Left ventricle myocardium inferior (tissue), 1 donor: ENCODE results near the gene OTUD1. TPM values are rescaled to one million over a fixed set of nuclear protein-coding genes. Genes with fewer than 3 reads are reported as not detected.
A peak's percentile ranks its signal among the peaks of the same experiment; 100 is the strongest.
"Not testable (repeated sequence)": the region's sequence is repeated elsewhere in the genome, so short reads cannot be mapped to it uniquely, and the experiment has no call there.

ENCODE experiments used
- DNase-seq: peaks from one replicate; pipeline ENCODE4 v3.0.0-alpha.2; 2020
- H3K27ac ChIP-seq: fragments of 200-600 bp; replicated peaks from 2 replicates; pipeline ENCODE4 v1.8.0; 2021
- H3K27me3 ChIP-seq: fragments of 200-600 bp; 2 replicates; pipeline ENCODE4 v1.8.0; 2021; ENCODE audit warnings: low read depth
- H3K36me3 ChIP-seq: fragments of 200-600 bp; 2 replicates; pipeline ENCODE4 v1.8.0; 2021
- H3K4me1 ChIP-seq: fragments of 200-600 bp; 2 replicates; pipeline ENCODE4 v1.8.0; 2021
- H3K4me3 ChIP-seq: fragments of 200-600 bp; 2 replicates; pipeline ENCODE4 v1.8.0; 2021; ENCODE audit warnings: mild to moderate bottlenecking, moderate library complexity
- H3K9me3 ChIP-seq: fragments of 200-600 bp; replicated peaks from 2 replicates; pipeline ENCODE4 v1.8.0; 2021
- CTCF ChIP-seq: fragments of 200-600 bp; IDR thresholded peaks from 2 replicates; pipeline ENCODE4 v1.8.0; 2021; ENCODE audit warnings: antibody characterized with exemption, mild to moderate bottlenecking, borderline replicate concordance
- intact Hi-C: fragments of 100-400 bp; cut with micrococcal nuclease; formaldehyde crosslinking; loops from one replicate; pipeline ENCODE4 v1.11.0; 2022
- long read RNA-seq: library from polyadenylated mRNA; unstranded; transcript quantifications from one replicate; pipeline ENCODE4 v2.0.0, GENCODE V29; 2021
- total RNA-seq: library from RNA; stranded (reverse); fragmentation: NEBNext Ultra II Directional; extraction: Animal tissue kit (Norgen Biotek cat#: 25700); gene quantifications from one replicate; pipeline ENCODE4 v1.2.1, GENCODE V29; 2021
- donor health status: DM: no; HTN: yes; CAD: no; lungs with severe emphysema.

Gene OTUD1
- 19.5 TPM for total RNA-seq
- long read RNA-seq, transcript OTUD1-201 (1 exons, 2,933 nt), result major isoform, 90 of 90 reads
- long read RNA-seq, partial matches to known transcripts, result 0 of 90 reads
- long read RNA-seq, other reads (novel, unspliced or antisense), result 0 of 90 reads

GRCh38 chr10:23438547-23439451 lies at the start of gene OTUD1:
TSS of gene OTUD1 (plus strand) at chr10:23439075. CDS start at chr10:23439458, 383 bp downstream.
- no peaks in the 10 kb centered on the region for H3K27me3 ChIP-seq
- peak; percentile 35 for TF ChIP-seq CTCF
- peak within 1 kb of the TSS; percentile 87 for H3K4me3 ChIP-seq
- intact Hi-C loops, result no loop called here
- peak within 1 kb of the TSS; percentile 99 for H3K27ac ChIP-seq
- peak; percentile 97 for DNase-seq
- peaks cover 50% of the 10 kb centered on the region for H3K4me1 ChIP-seq
- peaks cover 11% of the 10 kb centered on the region for H3K36me3 ChIP-seq
- no peaks in the 10 kb centered on the region for H3K9me3 ChIP-seq

DNA sequence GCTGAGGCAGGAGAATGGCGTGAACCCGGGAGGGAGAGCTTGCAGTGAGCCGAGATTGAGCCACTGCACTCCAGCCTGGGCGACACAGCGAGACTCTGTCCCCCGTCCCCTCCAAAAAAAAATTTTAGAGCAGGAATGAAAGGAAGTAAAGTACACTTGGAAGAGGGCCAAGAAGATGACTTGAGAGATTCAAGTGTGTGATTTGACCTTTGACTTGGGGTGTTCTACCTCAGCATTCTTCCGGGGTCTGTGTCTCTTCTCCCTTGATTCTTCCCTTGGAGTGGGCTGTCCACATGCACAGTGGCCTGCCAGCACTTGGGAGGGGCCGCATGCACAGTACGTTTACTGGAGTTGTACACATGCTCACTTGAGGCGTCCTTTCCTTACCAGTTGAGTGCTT lies 48.5 kb upstream of the OTUD1 start:
- H3K9me3 ChIP-seq, H3K36me3 ChIP-seq, intact Hi-C loops, H3K4me1 ChIP-seq, H3K27me3 ChIP-seq, H3K27ac ChIP-seq, H3K4me3 ChIP-seq, DNase-seq: not testable (repeated sequence)

- no peaks in the 10 kb centered on the region for H3K36me3 ChIP-seq
- intact Hi-C loops, result no loop called here
- no peak for TF ChIP-seq CTCF
- no peaks in the 10 kb centered on the region for H3K4me1 ChIP-seq
- H3K4me3 ChIP-seq, result no peak overlapping the region
- DNase-seq, result no peak
- H3K9me3 ChIP-seq, result no peaks in the 10 kb centered on the region
- no peaks in the 10 kb centered on the region for H3K27me3 ChIP-seq
- no peak overlapping the region for H3K27ac ChIP-seq
Measured at GRCh38 chr10:23390809-23391208, 48.1 kb upstream of the OTUD1 start.

- no peak for DNase-seq
- H3K9me3 ChIP-seq, result no peaks in the 10 kb centered on the region
- no peak overlapping the region for H3K4me3 ChIP-seq
- TF ChIP-seq CTCF, result no peak
- no peaks in the 10 kb centered on the region for H3K36me3 ChIP-seq
- H3K4me1 ChIP-seq, result no peaks in the 10 kb centered on the region
- intact Hi-C loops, result no loop called here
- no peak overlapping the region for H3K27ac ChIP-seq
- no peaks in the 10 kb centered on the region for H3K27me3 ChIP-seq
Measured at GRCh38 chr10:23391821-23392220, 47.1 kb upstream of the OTUD1 start.

DNA sequence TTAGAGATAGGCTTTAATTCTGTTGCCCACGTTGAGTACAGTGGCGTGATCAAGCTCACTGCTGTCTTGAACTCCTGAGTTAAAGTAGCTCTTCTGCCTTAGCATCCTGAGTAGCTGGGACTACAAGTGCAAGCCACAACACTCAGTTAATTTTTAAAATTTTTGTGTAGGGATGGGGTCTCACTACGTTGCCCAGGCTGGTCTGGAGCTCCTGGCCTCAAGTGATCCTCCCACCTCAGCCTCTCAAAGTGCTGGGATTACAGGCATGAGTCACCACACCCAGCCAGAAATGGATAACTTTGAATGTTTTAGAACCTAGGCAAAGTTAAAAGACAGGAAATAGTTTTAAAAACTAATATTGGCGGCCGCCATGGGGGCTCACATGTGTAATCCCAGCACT lies 43.9 kb upstream of the OTUD1 start:
- Histone ChIP-seq H3K9me3 (no peaks in the 10 kb centered on the region), H3K36me3 (no peaks in the 10 kb centered on the region), H3K27ac (no peak overlapping the region), H3K27me3 (no peaks in the 10 kb centered on the region), H3K4me1 (peaks cover 7% of the 10 kb centered on the region), H3K4me3 (no peak overlapping the region)
- TF ChIP-seq CTCF, result no peak
- DNase-seq, result no peak
- intact Hi-C loops, result no loop called here

- H3K27ac ChIP-seq, result no peak overlapping the region
- intact Hi-C loops, result no loop called here
- no peak for TF ChIP-seq CTCF
Measured at GRCh38 chr10:23396695-23397094, 42.2 kb upstream of the OTUD1 start.

More at GRCh38 chr10:23396695-23397094, 42.2 kb upstream of the OTUD1 start:
- Histone ChIP-seq H3K4me3 (no peak overlapping the region), H3K4me1 (peaks cover 7% of the 10 kb centered on the region), H3K27me3 (no peaks in the 10 kb centered on the region), H3K36me3 (no peaks in the 10 kb centered on the region), H3K9me3 (no peaks in the 10 kb centered on the region)
- no peak for DNase-seq
